NCI-H2029 treated with DMSO at 0.1 percent for 48 hours (cell line): ENCODE data around the gene WASF1.
"Not testable (repeated sequence)": the region's sequence is repeated elsewhere in the genome, so short reads cannot be mapped to it uniquely, and the experiment has no call there.

Source experiments
- DNase-seq: peaks from one replicate; lab custom pipeline; 2025; lab: John Stamatoyannopoulos, UW

The WASF1 gene

DNA sequence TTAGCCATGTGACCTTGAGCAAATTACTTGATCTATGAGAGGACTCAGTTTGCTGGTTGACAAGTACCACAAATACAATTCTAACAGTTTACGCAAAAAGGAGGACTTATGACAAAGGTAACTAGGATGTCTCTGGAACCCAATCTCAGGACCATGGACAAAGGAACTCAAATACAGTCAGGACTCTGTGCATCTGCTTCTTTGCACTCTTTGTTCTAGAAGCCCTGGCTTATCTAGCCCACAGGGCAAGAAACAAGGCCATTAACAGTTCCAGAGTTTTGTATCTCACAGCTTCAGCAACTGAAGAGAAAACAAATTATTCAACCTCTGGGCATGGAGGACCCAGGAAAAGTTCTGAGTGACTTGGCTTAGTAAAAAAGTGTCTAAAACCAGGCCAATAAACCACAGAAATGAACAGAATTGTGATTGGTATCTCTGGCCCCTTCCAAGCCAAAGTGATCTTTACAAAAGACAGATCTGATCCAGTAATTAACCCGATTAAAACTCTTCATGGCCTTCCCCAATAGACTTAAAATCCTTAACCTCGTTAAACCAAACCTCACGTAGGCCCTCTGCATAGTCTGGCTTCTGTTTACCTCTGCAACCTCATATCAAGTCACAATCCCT is 5.9 kb downstream of the WASF1 start:
- DNase-seq = no peak

- DNase-seq = no peak
Measured at GRCh38 chr6:110170081-110170480, 9.4 kb downstream of the WASF1 start.

DNA sequence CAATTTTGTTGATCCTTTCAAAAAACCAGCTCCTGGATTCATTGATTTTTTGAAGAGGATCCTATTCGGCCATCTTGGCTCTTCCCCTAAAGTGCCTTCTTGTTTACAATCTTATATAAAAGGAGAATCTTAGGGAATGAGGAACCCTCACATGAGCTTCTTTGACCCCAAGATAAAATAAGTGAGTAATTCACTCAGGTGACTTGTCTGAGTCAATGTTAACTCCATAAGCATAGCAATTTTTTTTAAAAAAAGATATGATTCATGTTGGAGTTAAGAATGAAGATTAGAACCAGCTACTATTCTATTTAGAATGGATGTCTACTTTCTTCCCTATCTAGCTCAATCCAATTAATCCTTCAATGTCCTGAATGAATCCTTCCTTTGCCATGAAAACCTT is 21.0 kb downstream of the WASF1 start:
- no peak for DNase-seq

DNA sequence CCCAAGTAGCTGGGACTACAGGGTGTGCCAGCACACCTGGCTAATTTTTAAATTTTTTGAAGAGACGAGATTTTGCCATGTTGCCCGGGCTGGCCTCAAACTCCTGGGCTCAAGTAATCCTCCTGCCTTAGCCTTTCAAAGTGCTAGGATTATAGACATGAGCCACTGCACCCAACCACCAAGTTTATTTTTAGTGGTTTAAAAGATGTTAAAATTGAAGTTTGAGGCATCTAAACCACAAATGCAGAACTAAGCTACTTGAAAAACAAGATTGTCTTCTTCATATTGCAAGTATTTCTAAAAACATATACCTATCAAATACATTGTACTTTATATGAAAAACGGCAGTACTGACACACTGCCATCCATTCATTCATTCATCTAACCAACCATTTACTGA is 31.6 kb downstream of the WASF1 start:
- DNase-seq = no peak

GRCh38 chr6:110140650-110141049 is 38.8 kb downstream of the WASF1 start:
- DNase-seq = no peak

- DNase-seq = no peak
Measured at GRCh38 chr6:110139052-110139451, 40.4 kb downstream of the WASF1 start.

- no peak for DNase-seq
Measured at GRCh38 chr6:110137924-110138887, 41.3 kb downstream of the WASF1 start.

GRCh38 chr6:110130362-110130761 is 49.1 kb downstream of the WASF1 start:
- no peak for DNase-seq

DNA sequence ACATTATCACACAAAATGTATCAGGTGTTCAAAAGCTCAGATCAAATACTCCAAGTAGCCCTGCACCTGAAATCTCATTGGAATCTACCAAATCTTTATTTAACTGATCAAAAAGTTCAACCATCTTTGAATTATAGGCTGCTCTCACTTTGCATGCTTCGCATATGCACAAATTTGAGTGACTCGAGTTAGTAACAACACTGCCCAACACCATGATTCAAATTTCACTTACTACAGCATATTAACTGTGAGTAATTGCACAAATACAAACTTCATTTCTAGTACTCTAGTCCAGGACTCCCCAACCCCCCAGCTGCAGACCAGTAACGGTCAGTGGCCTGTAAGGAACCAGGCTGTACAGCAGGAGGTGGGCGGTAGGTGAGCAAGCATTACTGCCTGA is 51.1 kb downstream of the WASF1 start:
- no peak for DNase-seq

GRCh38 chr6:110125361-110125760 is 54.1 kb downstream of the WASF1 start:
- DNase-seq = peak; percentile 75

DNA sequence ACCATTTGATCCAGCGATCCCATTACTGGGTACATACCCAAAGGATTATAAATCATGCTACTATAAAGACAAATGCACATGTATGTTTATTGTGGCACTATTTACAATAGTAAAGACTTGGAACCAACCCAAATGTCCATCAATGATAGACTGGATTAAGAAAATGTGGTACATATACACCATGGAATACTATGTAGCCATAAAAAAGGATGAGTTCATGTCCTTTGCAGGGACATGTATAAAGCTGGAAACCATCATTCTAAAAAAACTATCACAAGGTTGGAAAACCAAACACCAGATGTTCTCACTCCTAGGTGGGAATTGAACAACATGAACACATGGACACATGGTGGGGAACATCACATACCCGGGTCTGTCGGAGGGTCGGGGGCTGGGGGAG is 57.8 kb downstream of the WASF1 start:
- DNase-seq = not testable (repeated sequence)

DNA sequence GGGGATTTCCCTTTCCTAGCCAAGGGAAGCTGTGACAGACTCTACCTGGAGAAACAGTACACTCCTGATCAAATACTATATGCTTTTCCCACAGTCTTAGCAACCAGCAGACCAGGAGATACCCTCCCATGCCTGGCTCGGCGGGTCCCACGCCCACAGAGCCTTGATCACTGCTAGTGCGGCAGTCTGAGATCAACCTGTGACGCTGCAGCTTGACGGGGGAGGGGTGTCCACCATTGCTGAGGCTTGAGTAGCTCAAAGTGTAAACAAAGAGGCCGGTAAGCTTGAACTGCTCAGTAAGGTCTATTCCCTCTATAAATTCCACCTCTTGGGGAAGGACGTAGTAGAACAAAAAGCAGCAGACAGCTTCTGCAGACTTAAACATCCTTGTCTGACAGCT is 63.2 kb downstream of the WASF1 start:
- DNase-seq = no peak

GRCh38 chr6:110114004-110114403 is 65.5 kb downstream of the WASF1 start:
- DNase-seq = peak; percentile 10

GRCh38 chr6:110105296-110105695 is 74.2 kb downstream of the WASF1 start:
- DNase-seq = no peak

- DNase-seq = no peak
Measured at GRCh38 chr6:110103260-110103659, 76.2 kb downstream of the WASF1 start.

- no peak for DNase-seq
Measured at GRCh38 chr6:110102411-110102810, 77.1 kb downstream of the WASF1 start.

- DNase-seq = no peak
Measured at GRCh38 chr6:110101885-110102284, 77.6 kb downstream of the WASF1 start.

GRCh38 chr6:110098511-110099116 is 80.9 kb downstream of the WASF1 start:
- DNase-seq = no peak

DNA sequence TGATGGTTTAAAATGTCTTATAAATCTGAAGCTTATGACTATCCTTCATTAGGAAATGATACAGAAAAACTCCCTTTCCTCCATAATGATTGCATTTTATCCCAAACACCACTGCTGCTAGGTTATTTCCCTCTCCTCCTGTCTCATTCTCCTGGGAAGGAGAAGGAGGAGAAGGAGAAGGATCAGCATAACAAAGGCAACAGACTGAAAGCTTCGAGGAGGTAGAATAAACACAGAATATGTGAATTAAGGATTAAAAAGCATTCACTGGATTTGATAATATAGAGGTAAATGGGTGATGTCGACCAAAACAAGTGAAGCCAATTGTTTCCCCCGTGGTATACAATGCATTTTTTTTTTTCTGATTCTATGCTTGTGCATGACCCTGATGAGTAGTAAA is 82.0 kb downstream of the WASF1 start:
- DNase-seq = no peak

GRCh38 chr6:110095935-110096334 is 83.5 kb downstream of the WASF1 start:
- DNase-seq = no peak

- no peak for DNase-seq
Measured at GRCh38 chr6:110095101-110095500, 84.4 kb downstream of the WASF1 start.

DNA sequence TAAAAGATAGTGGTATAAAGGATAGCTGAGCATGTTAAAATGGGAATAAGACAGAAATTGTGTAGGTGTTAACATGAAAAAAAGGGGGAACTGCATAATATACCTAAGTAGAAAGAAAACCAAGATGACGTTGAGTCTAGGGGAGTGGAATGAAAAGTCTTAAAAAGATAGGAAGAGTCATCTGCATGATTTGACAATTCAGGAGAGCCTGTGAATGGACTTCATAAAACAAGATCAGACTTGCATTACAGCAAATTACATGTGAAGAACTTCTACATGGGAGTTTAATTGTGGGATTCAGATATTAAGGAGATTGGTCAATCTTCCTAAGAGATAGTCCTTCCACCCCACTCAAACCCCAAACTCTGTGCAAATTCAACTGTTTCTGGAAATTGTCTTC is 85.5 kb downstream of the WASF1 start:
- DNase-seq = no peak

GRCh38 chr6:110090876-110091275 is 88.6 kb downstream of the WASF1 start:
- DNase-seq = no peak
